ENCODE data around the gene KCNC3.
A peak's percentile ranks its signal among the peaks of the same experiment; 100 is the strongest.

The KCNC3 gene

GRCh38 chr19:50377051-50377461 is 47.9 kb upstream of the KCNC3 start:
- Histone ChIP-seq H3K4me2 (0 out of 2 replicates have a peak overlapping the region, but pooled peaks have one; percentile 18), H3K4me3 (IDR thresholded peaks at IDR 0.05; ENCODE audit: insufficient read depth, low read depth, low read length) (no peak overlapping the region), H4K20me1 (ENCODE audit: insufficient read depth) (no peaks in the 10 kb centered on the region), H3K79me2 (ENCODE audit: insufficient read depth, low read depth) (no peaks in the 10 kb centered on the region), H2AFZ (ENCODE audit: low read depth) (no peak overlapping the region), H3K27me3 (ENCODE audit: insufficient read depth, low read depth) (peaks cover 18% of the 10 kb centered on the region), H3K4me1 (ENCODE audit: low read depth, poor library complexity, severe bottlenecking) (peaks cover 15% of the 10 kb centered on the region), H3K27ac (no peak overlapping the region), H3K36me3 (ENCODE audit: insufficient read depth) (peaks cover 3% of the 10 kb centered on the region; the same call in 1 of the 2 replicates), H3K9ac (no peak overlapping the region)
- TF ChIP-seq CTCF (conservative IDR thresholded peaks at IDR 0.05; ENCODE audit: low read depth, low read length) = no peak

- Histone ChIP-seq H3K36me3 (ENCODE audit: insufficient read depth) (peaks cover 3% of the 10 kb centered on the region; the same call in 1 of the 2 replicates), H3K9ac (peak within 1 kb of the TSS; percentile 76), H3K27ac (peak within 1 kb of the TSS; percentile 88), H3K4me3 (IDR thresholded peaks at IDR 0.05; ENCODE audit: insufficient read depth, low read depth, low read length) (no peak within 1 kb of the TSS), H2AFZ (ENCODE audit: low read depth) (peak within 1 kb of the TSS; percentile 92), H3K4me1 (ENCODE audit: low read depth, poor library complexity, severe bottlenecking) (peaks cover 15% of the 10 kb centered on the region), H3K4me2 (peak within 1 kb of the TSS; percentile 90), H3K79me2 (ENCODE audit: insufficient read depth, low read depth) (no peaks in the 10 kb centered on the region), H4K20me1 (ENCODE audit: insufficient read depth) (no peaks in the 10 kb centered on the region), H3K27me3 (ENCODE audit: insufficient read depth, low read depth) (peaks cover 24% of the 10 kb centered on the region)
- TF ChIP-seq CTCF (conservative IDR thresholded peaks at IDR 0.05; ENCODE audit: low read depth, low read length) = no peak
Measured at GRCh38 chr19:50376166-50377050, 47.2 kb upstream of the KCNC3 start, which contains the start of gene NR1H2. TSS of gene NR1H2 (plus strand) at chr19:50376457. CDS start at chr19:50377606, 1,149 bp downstream.

- peaks cover 53% of the 10 kb centered on the region for H3K27me3 ChIP-seq (ENCODE audit: insufficient read depth, low read depth)
Measured at GRCh38 chr19:50371914-50372475, 42.8 kb upstream of the KCNC3 start.

More at GRCh38 chr19:50371914-50372475, 42.8 kb upstream of the KCNC3 start:
- no peak overlapping the region for H3K27ac ChIP-seq
- H2AFZ ChIP-seq (ENCODE audit: low read depth) = no peak overlapping the region
- peaks cover 8% of the 10 kb centered on the region for H3K4me1 ChIP-seq (ENCODE audit: low read depth, poor library complexity, severe bottlenecking)
- H3K9ac ChIP-seq = no peak overlapping the region
- no peaks in the 10 kb centered on the region for H4K20me1 ChIP-seq (ENCODE audit: insufficient read depth)
- no peaks in the 10 kb centered on the region for H3K36me3 ChIP-seq (ENCODE audit: insufficient read depth)
- no peak overlapping the region for H3K4me3 ChIP-seq (IDR thresholded peaks at IDR 0.05; ENCODE audit: insufficient read depth, low read depth, low read length)
- H3K79me2 ChIP-seq (ENCODE audit: insufficient read depth, low read depth) = no peaks in the 10 kb centered on the region
- no peak overlapping the region for H3K4me2 ChIP-seq
- no peak for TF ChIP-seq CTCF (conservative IDR thresholded peaks at IDR 0.05; ENCODE audit: low read depth, low read length)
